ENCODE measurements around the gene BRME1.

DNA sequence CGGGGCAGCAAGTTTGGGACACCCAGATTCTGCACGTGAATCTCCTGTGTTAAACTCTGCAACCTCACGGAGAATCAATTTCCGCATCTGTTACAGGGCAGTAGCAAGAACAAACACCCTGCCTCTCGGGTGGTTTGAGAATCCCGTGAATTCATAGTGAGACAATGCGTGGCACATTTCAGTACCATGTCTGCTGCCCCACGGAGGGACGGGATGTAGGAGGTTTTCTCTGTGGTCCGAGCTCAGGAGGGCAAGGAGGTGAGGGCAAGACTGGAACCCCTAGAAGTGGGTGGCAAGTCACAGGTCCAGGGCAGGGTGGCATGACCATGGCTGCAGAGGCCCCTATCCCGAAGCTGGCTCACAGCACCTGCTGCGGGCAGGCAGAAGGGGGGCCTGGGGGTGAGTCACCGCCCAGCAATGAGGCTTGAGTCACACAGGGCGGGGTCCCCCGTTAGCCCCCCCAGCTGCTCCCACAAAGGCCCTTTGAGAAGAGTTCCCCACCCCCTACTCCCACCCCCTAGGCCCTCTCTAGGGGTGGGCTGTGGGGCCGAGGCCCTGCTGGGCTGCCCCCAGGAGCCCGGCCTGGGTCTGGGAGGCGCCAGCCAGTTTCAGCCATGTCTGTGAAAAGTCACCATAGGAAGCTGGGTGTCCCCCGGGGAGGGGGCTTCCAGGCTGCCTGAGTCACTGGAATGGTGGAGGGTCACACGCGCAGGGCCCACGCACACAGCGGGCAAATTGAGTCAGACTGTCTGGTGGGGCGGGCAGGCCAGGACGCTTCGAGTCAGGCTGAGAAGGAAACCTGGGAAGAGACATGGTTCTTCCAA lies 54.8 kb downstream of the BRME1 start:
- TF ChIP-seq CTCF (IDR thresholded peaks at IDR 0.05; ENCODE audit: poor library complexity, severe bottlenecking) (no peak), EZH2 (IDR thresholded peaks at IDR 0.05; ENCODE audit: borderline replicate concordance, insufficient read depth, low read length, poor library complexity, severe bottlenecking) (no peak), POLR2AphosphoS5 (IDR thresholded peaks at IDR 0.05) (no peak), RAD21 (conservative IDR thresholded peaks at IDR 0.05) (no peak), EP300 (conservative IDR thresholded peaks at IDR 0.05; ENCODE audit: poor library complexity, severe bottlenecking) (no peak), TAF1 (IDR thresholded peaks at IDR 0.05; ENCODE audit: low read depth) (no peak), SMC3 (conservative IDR thresholded peaks at IDR 0.05; ENCODE audit: poor library complexity) (no peak)
